ENCODE results near the gene SYCP2L. TPM values are rescaled to one million over a fixed set of nuclear protein-coding genes. Genes with fewer than 3 reads are reported as not detected.
"Not testable (repeated sequence)": the region's sequence is repeated elsewhere in the genome, so short reads cannot be mapped to it uniquely, and the experiment has no call there.

Gene SYCP2L
- total RNA-seq, 2 experiments from 2014 or later = not detected

DNA sequence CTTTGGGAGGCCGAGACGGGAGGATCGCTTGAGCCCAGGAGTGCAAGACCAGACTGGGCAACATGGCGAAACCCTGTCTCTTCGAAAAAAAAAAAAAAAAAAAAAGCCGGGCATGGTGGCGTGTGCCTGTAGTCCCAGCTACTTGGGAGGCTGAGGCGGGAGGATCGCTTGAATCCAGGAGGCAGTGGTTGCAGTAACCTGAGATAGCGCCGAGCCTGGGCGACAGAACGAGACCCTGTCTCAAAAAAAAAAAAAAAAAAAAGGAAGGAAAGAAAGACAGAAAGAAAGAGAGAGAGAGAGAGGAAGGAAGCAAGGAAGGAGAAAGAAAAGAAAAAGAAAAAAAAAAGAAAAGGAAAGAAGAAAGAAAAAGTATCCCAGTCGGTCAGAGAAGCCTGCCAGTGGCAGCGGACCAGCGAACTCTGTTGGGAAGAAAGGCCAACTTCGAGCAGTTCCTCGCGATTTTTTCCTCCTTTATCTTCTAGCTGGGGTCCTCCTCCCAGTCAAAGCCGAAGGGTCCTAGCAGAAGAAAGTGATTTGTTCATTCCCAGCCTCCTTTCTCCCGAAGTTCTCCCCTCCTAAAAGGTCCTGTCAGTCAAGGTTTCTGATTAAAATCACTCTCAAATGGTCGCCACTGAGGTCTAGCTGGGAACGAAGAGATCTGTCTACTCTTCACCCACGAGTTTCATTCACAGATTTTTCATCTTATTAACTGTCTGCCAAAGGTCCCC lies 2.4 kb upstream of the SYCP2L start:
- ChIA-PET POLR2A (no interaction called here), CTCF (no interaction called here)
- no peak overlapping the region for H3K27ac Mint-ChIP-seq
- H3K4me1 Mint-ChIP-seq = peaks cover 14% of the 10 kb centered on the region
- H3K27me3 Mint-ChIP-seq = peaks cover 82% of the 10 kb centered on the region
- no peak overlapping the region for H3K4me3 Mint-ChIP-seq
- no peaks in the 10 kb centered on the region for H3K36me3 Mint-ChIP-seq (ENCODE audit: low read depth)
- no peak for DNase-seq
- H3K9me3 Mint-ChIP-seq = no peaks in the 10 kb centered on the region

DNA sequence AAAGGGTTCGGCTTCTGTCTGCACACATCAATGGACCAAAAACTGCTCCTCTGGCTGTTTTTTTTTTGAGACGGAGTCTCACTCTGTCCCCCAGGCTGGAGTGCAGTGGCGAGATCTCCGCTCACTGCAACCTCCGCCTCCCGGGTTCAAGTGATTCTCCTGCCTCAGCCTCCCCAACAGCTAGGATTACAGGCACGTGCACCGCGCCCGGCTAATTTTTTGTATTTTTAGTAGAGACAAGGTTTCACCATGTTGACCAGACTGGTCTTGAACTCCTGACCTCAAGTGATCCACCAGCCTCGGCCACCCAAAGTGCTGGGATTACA lies 524 bp upstream of the SYCP2L start:
- POLR2A ChIA-PET, DNase-seq: not testable (repeated sequence)

GRCh38 chr6:10890151-10890550 lies 3.3 kb downstream of the SYCP2L start:
- H3K4me3 Mint-ChIP-seq = no peak overlapping the region
- POLR2A ChIA-PET = no interaction called here
- H3K27me3 Mint-ChIP-seq = peaks cover 53% of the 10 kb centered on the region

More for the DNA sequence above, 524 bp upstream of the SYCP2L start:
- H3K27ac Mint-ChIP-seq; H3K9me3 Mint-ChIP-seq; CTCF ChIA-PET; H3K36me3 Mint-ChIP-seq (ENCODE audit: low read depth); H3K4me3 Mint-ChIP-seq: not testable (repeated sequence)
- Mint-ChIP-seq H3K4me1 (peaks cover 14% of the 10 kb centered on the region), H3K27me3 (peaks cover 76% of the 10 kb centered on the region)

DNA sequence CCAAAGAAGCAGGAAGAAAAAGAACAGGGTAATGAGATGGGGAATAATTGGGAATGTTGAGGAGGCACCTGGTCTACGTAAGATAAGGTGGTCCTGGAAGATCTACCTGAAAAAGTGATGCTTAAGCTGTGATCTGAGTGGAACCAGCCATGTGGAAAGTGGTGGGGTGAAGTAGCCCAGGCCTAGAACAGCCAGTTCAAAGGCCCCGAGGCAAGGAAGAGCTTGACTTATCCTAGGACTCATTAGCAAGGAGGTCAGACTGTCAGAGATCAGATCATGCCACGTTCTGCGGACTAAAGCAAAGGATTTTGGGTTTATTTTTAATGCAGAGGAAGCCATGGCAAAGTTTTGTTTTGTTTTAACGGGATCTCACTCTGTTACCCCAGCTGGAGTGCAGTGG lies 5.1 kb downstream of the SYCP2L start:
- Mint-ChIP-seq H3K9me3 (no peaks in the 10 kb centered on the region), H3K36me3 (ENCODE audit: low read depth) (no peaks in the 10 kb centered on the region), H3K4me3 (no peak overlapping the region), H3K27me3 (peaks cover 39% of the 10 kb centered on the region), H3K27ac (no peak overlapping the region), H3K4me1 (peaks cover 3% of the 10 kb centered on the region)
- POLR2A ChIA-PET = no interaction called here
- no peak for DNase-seq
- CTCF ChIA-PET = no interaction called here

More at GRCh38 chr6:10890151-10890550, 3.3 kb downstream of the SYCP2L start:
- H3K36me3 Mint-ChIP-seq (ENCODE audit: low read depth) = no peaks in the 10 kb centered on the region
- DNase-seq = no peak
- peaks cover 6% of the 10 kb centered on the region for H3K4me1 Mint-ChIP-seq
- no peaks in the 10 kb centered on the region for H3K9me3 Mint-ChIP-seq
- no peak overlapping the region for H3K27ac Mint-ChIP-seq
- CTCF ChIA-PET = interaction anchor here (1.1 kb wide), 1 partner anchor 51 kb away, joined by 3 read pairs; no protein-coding TSS in a partner anchor

GRCh38 chr6:10894958-10895357 lies 8.1 kb downstream of the SYCP2L start:
- Mint-ChIP-seq H3K36me3 (ENCODE audit: low read depth) (no peaks in the 10 kb centered on the region), H3K9me3 (no peaks in the 10 kb centered on the region), H3K27me3 (peaks cover 20% of the 10 kb centered on the region), H3K27ac (no peak overlapping the region), H3K4me1 (no peaks in the 10 kb centered on the region), H3K4me3 (no peak overlapping the region)
- no peak for DNase-seq
- CTCF ChIA-PET = no interaction called here
- POLR2A ChIA-PET = no interaction called here

- Mint-ChIP-seq H3K27me3 (peaks cover 8% of the 10 kb centered on the region), H3K9me3 (no peaks in the 10 kb centered on the region), H3K27ac (no peak overlapping the region), H3K4me1 (peaks cover 2% of the 10 kb centered on the region), H3K4me3 (no peak overlapping the region), H3K36me3 (ENCODE audit: low read depth) (no peaks in the 10 kb centered on the region)
- ChIA-PET POLR2A (no interaction called here), CTCF (interaction anchor here (0.5 kb wide), 1 partner anchor 1290 kb away, joined by 3 read pairs; no protein-coding TSS in a partner anchor)
- no peak for DNase-seq
These were observed 9.8 kb downstream of the SYCP2L start for GRCh38 chr6:10896691-10897090.

- Mint-ChIP-seq H3K27me3 (peaks cover 2% of the 10 kb centered on the region), H3K4me3 (no peak overlapping the region), H3K27ac (no peak overlapping the region), H3K36me3 (ENCODE audit: low read depth) (no peaks in the 10 kb centered on the region), H3K4me1 (peaks cover 9% of the 10 kb centered on the region), H3K9me3 (no peaks in the 10 kb centered on the region)
- DNase-seq = no peak
- ChIA-PET POLR2A (no interaction called here), CTCF (interaction anchor here (0.8 kb wide), 1 partner anchor 53 kb away, joined by 4 read pairs; no protein-coding TSS in a partner anchor)
These were observed 14.9 kb downstream of the SYCP2L start for GRCh38 chr6:10901770-10902169.

DNA sequence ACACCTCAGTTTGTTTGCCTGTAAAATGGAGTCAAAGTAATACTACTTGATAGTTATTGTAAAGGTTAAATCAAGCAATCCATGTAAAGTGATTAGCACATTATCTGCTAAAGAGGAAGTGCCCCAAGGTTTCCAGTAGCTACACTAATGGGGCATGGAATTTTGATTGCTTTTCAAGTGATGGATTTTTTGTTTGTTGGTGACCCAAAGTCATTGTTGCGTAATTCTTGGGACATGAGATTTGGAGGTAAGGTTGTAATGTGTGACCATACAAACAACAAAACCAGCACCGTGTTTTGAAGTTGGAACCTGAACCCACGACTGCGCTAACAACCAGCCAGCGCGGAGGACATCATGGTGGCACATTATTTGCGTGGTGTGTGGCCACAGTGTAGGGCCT lies 17.2 kb downstream of the SYCP2L start:
- no peak for DNase-seq
- Mint-ChIP-seq H3K27me3 (peaks cover 5% of the 10 kb centered on the region), H3K9me3 (no peaks in the 10 kb centered on the region), H3K4me3 (no peak overlapping the region), H3K4me1 (peaks cover 9% of the 10 kb centered on the region), H3K27ac (no peak overlapping the region), H3K36me3 (ENCODE audit: low read depth) (no peaks in the 10 kb centered on the region)
- ChIA-PET CTCF (no interaction called here), POLR2A (no interaction called here)

DNA sequence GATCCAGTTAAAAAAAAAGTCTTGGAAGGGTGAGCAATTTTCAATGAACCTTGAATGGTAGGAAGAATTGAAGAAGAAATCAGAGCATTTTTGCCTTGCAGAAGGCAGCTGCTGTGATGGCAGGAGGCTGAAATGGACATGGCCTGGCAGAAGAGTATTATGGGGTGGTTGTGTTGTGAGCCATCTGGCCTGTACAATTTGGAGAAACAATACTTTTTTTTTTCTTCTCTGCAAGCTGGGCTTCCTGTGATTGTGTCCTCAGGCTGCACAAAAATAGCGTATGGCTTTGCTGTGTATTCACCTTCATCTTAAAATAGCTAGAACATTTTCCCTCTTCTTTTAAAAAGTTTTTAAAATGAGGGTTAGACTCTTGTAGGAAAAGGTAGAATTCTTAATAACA lies 21.4 kb downstream of the SYCP2L start:
- no peak overlapping the region for H3K4me3 Mint-ChIP-seq
- peaks cover 19% of the 10 kb centered on the region for H3K27me3 Mint-ChIP-seq
- ChIA-PET POLR2A (no interaction called here), CTCF (no interaction called here)
- H3K27ac Mint-ChIP-seq = no peak overlapping the region
- no peaks in the 10 kb centered on the region for H3K9me3 Mint-ChIP-seq
- H3K4me1 Mint-ChIP-seq = no peaks in the 10 kb centered on the region
- H3K36me3 Mint-ChIP-seq (ENCODE audit: low read depth) = no peaks in the 10 kb centered on the region
- DNase-seq = no peak

- H3K27me3 Mint-ChIP-seq; CTCF ChIA-PET; H3K4me1 Mint-ChIP-seq; POLR2A ChIA-PET; DNase-seq; H3K9me3 Mint-ChIP-seq; H3K36me3 Mint-ChIP-seq (ENCODE audit: low read depth); H3K27ac Mint-ChIP-seq; H3K4me3 Mint-ChIP-seq: not testable (repeated sequence)
These were observed 32.7 kb downstream of the SYCP2L start for GRCh38 chr6:10919520-10919919.

GRCh38 chr6:10933126-10933525 lies 46.3 kb downstream of the SYCP2L start:
- peaks cover 6% of the 10 kb centered on the region for H3K27me3 Mint-ChIP-seq
- ChIA-PET POLR2A (no interaction called here), CTCF (no interaction called here)
- no peaks in the 10 kb centered on the region for H3K4me1 Mint-ChIP-seq
- H3K36me3 Mint-ChIP-seq (ENCODE audit: low read depth) = no peaks in the 10 kb centered on the region
- no peak overlapping the region for H3K4me3 Mint-ChIP-seq
- H3K27ac Mint-ChIP-seq = no peak overlapping the region
- DNase-seq = no peak
- H3K9me3 Mint-ChIP-seq = no peaks in the 10 kb centered on the region

GRCh38 chr6:10939840-10940239 lies 53.0 kb downstream of the SYCP2L start:
- CTCF ChIA-PET = interaction anchor here (0.8 kb wide), 1 partner anchor 127 kb away, joined by 3 read pairs; no protein-coding TSS in a partner anchor
- Mint-ChIP-seq H3K4me1 (no peaks in the 10 kb centered on the region), H3K36me3 (ENCODE audit: low read depth) (no peaks in the 10 kb centered on the region), H3K9me3 (no peaks in the 10 kb centered on the region), H3K27ac (no peak overlapping the region), H3K27me3 (peaks cover 13% of the 10 kb centered on the region), H3K4me3 (no peak overlapping the region)
- POLR2A ChIA-PET = no interaction called here
- no peak for DNase-seq

DNA sequence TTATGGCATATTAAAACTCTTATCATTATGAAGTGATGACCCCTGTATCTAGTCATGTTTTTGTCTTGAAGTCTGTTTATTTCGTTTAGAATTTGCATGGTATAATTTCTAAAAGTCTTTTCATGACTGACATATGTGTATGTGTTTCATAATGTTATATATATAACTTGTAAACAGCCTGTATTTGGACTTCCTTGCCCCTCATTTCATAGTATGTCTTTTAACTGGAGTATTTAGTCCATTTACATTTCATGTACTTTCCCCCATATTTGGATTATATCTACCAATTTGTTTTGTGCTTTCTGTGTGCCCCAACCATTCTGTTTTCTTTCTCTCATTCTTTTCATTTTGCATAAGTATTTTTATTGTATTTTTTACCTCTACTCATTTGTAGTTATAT lies 59.0 kb downstream of the SYCP2L start:
- ChIA-PET CTCF (interaction anchor here (1.6 kb wide), 1 partner anchor 9 kb away, joined by 4 read pairs; no protein-coding TSS in a partner anchor), POLR2A (no interaction called here)
- no peak overlapping the region for H3K4me3 Mint-ChIP-seq
- H3K27me3 Mint-ChIP-seq = peaks cover 23% of the 10 kb centered on the region
- H3K36me3 Mint-ChIP-seq (ENCODE audit: low read depth) = no peaks in the 10 kb centered on the region
- H3K9me3 Mint-ChIP-seq = no peaks in the 10 kb centered on the region
- no peaks in the 10 kb centered on the region for H3K4me1 Mint-ChIP-seq
- no peak for DNase-seq
- H3K27ac Mint-ChIP-seq = no peak overlapping the region

DNA sequence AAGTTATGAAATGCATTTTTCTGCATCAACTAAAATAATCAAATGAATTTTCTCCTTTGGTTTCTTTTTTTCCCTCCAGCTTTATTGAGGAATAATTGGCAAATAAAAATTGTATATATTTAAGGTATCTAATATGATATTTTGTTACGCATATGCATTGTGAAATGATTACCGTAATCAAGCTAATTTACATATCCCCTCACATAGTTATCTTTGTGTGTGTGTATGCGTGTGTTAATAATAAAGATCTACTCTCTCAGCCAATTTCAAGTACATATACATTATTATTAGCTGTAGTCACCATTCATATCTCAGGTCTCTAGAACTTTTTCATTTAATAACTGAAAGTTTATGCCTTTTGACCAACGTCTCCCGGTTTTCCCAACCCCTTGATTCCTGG lies 61.1 kb downstream of the SYCP2L start:
- no peak overlapping the region for H3K27ac Mint-ChIP-seq
- POLR2A ChIA-PET = no interaction called here
- no peaks in the 10 kb centered on the region for H3K4me1 Mint-ChIP-seq
- DNase-seq = no peak
- CTCF ChIA-PET = no interaction called here
- H3K9me3 Mint-ChIP-seq = no peaks in the 10 kb centered on the region
- H3K36me3 Mint-ChIP-seq (ENCODE audit: low read depth) = no peaks in the 10 kb centered on the region
- no peak overlapping the region for H3K4me3 Mint-ChIP-seq
- H3K27me3 Mint-ChIP-seq = peaks cover 27% of the 10 kb centered on the region
